IPS DF 19.7 (cell line): ENCODE results near the gene DHX32.

Experiments
- DNase-seq: peaks from one replicate; pipeline ENCODE4 v3.0.0-alpha.2; 2013; ENCODE audit warnings: low read depth, low spot score

DHX32 gene

DNA sequence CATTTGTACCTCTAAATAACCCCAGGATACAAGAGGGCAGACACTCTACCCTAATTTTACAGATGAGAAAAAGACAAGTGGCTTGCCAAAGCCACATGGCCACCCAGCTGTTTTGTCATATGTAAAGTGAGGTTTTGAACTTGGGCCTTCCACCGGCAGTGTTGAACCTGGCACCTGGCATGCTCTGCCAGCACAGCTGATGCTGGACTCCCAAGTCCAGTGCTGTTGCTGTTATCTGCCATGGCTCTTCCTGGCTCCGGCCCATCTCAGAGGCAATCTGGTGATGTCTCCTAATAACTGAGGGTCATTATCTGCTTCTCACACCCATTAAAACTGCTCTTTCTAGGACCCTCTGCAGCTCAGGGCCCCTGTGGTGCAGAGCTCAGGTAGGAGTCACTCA, 32.7 kb downstream of the DHX32 start:
- no peak for DNase-seq

GRCh38 chr10:125846894-125847293, 34.2 kb downstream of the DHX32 start:
- DNase-seq = no peak

DNA sequence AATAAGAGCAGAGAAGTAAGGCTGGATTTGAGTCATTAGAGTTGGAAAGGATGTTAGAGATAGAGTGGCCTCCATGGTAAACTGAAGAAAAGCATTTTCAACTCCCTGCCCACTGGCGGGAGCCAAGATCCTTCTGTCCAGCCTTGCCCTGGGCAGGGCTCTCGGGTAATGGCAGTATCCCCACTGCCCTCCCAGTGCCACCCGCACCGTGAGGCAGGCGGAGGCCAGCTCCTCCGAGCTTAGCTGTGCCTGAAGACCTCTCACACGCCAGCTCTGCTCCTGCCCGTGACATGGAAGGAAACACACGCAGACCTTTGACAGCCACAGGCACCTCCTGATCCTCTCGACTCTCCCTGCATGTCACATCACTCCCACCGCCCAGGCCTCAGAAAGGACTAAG, 35.5 kb downstream of the DHX32 start:
- DNase-seq = no peak

- DNase-seq = no peak
Measured at GRCh38 chr10:125844751-125845221, 36.3 kb downstream of the DHX32 start.

DNA sequence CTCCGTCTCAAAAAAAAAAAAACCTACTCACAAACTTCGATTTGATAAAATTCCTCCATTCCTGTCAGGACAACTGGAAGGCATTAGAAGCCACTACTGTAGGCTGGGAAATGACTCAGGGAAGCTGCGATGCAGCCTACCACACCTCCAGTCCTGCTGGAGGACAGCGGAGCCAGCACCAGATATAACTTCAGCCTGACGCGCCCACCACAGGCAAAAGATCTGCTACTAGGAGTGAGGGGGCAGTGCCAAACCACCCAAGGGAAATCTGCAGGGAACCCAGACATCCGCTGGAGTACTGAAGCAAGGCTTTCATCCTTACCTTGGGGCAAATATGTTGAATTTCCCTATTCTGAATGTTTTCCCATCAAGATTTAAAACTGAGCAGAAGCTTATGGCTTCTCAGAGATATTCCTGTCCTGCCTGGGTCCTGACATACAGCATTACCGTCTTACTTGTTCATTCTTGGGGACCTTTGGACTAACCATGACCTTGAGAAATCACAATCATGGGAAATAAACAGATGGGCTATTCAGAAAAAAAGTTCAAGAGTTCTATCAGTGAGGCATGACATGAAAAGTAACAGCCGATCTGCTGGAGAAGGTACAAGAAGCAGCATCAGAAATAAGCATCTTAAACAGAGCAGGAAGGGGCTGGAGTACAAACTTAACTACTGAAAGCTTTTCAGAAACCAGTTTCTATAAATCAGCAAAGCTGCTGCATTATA, 37.3 kb downstream of the DHX32 start:
- DNase-seq = no peak

GRCh38 chr10:125840955-125841354, 40.1 kb downstream of the DHX32 start:
- no peak for DNase-seq

DNA sequence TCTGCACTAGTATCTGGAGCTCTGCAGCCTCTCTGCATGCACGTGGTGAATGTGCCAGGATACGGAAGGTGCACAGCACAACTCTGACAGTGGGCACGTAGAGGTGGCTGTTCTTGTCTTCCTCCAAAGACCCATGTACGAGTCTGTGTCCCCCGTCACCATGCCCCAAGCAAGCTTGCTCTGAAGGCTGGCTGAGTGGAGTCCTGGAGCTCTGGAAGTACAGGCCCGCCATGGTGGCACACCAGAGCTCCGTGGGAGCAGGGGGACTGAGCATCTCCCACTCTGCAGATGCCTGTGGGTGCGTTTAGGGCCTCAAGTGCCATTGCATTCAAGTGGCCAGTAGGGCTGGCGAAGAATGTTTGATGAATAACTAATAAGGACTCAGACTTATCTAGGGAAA, 40.7 kb downstream of the DHX32 start:
- DNase-seq = no peak

- DNase-seq = no peak
Measured at GRCh38 chr10:125838802-125839575, 42.1 kb downstream of the DHX32 start.

- DNase-seq = no peak
Measured at GRCh38 chr10:125836746-125837145, 44.3 kb downstream of the DHX32 start.

- no peak for DNase-seq
Measured at GRCh38 chr10:125828311-125828710, 52.8 kb downstream of the DHX32 start.

DNA sequence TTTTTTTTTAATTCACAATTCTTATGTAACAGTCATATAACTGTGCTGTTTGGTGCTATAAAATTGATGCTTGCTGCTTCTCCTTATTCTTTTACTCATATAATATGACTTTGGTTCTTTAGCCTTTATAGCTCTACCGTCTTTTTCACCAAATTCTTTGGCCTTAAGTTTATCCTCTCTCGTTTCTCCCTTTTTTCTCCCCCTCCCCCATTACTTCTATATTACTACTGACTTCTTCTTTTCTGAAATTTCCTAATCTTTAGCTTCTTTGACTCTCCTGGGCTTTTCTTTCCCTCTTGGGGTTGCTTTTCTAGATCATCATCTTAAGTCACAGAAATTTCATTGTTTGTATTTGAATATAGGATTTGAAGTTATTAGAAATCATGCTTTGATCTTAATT, 54.0 kb downstream of the DHX32 start:
- DNase-seq = no peak

- no peak for DNase-seq
Measured at GRCh38 chr10:125824736-125825135, 56.4 kb downstream of the DHX32 start.

DNA sequence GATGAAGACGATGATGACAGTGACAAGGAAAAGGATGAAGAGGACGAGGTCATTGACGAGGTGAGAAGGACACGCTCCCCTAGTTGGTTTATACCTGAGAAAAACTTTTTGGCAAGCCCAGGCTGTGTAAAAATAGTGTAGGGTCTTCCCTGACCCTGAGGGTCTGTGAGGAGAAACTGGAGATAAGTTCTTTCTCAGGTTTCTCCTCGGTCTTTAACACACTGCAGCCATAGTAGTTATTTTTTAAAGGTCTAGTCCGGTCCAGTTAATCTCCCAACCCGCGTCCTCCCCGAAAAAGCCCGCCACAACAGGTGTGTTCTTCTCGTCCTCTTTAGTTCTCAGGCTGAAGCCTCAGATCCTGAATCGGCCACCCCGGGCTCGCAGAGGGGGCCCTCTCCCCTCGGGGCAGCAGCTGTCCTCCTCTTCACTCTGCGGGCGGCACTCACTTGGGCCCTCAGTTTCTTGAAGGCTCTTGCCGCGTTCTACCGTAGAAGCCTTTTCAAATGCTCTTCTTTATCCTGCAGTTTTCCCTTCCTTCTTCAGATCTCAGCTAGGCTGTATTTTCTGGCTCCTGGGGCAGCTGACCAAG, 57.3 kb downstream of the DHX32 start:
- DNase-seq = no peak

- peak; percentile 54 for DNase-seq
Measured at GRCh38 chr10:125822878-125823662, 58.0 kb downstream of the DHX32 start, which contains the start of the genes BCCIP and UROS. TSS of gene BCCIP (plus strand) at chr10:125823546. CDS start at chr10:125823558, 12 bp downstream. TSS of gene UROS (minus strand) at chr10:125823258. CDS start at chr10:125816499, 6,759 bp downstream.

GRCh38 chr10:125820701-125821100, 60.4 kb downstream of the DHX32 start:
- no peak for DNase-seq

DNA sequence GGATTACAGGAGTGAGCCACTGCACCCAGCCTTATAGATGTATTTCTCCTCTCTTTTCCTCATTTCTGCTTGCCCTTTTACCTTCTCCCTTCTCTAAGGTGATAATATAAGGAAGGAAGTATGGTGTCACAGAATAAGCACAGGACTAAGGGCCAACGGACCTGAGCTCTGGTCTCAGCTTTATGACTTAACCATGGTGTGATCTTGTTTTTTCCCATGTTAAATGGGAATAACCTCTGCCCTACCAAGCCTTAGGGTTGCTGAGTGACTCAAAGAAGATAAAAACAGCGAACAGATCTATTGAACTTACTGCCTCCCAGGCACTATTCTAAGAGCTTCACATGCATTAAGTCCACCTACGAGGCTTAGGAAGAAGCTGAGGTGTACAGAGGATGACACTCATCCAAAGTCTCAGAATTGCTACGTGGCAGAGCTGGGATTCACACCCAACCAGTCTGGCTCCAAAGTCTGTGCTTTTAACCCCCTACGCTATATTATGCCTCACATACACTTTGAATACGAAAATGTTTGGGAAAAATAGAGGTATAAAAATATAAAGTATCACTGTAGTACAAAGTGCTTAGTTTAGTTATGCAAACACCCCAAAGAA, 63.6 kb downstream of the DHX32 start:
- DNase-seq = no peak

GRCh38 chr10:125816548-125816947, 64.5 kb downstream of the DHX32 start:
- no peak for DNase-seq

DNA sequence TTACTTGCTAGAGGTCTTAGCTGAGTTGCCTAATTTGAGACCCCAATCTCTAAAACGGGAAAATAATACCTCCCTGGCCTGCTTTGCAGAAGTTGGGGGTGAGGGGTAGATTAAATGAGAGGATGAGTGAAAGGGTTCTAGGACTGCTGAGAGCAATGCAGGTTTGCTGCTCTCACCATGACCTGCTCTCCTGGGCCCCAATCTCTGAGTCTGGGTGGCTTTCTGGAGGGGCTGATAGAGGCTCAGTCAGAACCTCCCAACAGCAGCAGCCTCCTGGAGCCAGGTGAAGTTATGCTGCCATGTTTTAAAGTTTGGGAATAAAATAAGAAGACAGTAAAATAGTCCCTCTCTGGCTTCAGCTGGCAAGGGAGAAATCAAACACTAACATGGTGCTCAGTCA, 65.3 kb downstream of the DHX32 start:
- DNase-seq = no peak

DNA sequence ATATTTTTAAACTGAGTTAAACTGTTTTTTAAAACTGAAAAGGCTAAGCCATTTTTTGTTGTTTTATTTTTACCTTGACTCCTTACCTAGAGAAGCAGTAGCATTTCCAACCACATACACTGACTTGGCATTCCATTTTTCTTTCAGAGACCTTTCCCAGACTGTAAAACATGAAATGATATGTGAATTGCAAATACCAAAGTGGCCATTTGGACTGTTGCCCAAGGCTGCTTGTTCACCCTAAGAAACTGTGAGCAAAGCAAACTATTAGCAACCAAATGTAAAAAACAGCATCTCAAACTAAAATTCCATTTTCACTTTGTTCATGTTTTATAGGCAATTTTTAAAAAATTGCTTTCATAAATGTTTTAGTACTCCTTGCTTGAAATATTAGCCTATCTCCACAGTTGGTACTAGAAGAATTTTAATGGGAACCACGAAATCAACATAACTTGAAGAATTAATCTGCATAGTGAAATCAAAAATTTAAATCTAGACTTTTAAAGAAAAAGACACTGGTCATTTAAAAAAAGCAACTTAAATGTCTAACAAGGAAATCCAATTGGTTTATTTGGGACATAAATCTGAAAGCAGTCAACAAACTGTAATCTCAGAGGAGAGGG, 68.9 kb downstream of the DHX32 start:
- no peak for DNase-seq

DNA sequence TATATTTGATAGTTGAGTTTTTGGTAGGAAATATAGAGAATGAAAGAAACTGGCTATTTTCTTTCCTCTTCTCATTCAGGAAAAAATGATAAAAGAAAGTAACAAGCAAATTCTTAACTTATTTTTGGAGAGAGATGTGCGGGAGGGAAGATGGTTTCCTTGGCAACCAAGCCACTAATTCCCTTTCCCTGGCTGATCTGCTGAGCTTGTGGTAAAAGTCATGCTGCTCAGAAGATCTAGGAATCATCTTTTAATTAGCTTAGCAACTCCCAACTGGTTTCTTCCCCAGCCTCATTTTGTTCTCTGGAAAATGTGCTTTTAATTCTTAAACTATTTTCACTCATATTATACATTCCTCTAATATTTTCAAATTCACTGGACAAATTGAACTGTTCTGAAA, 69.8 kb downstream of the DHX32 start:
- no peak for DNase-seq

DNA sequence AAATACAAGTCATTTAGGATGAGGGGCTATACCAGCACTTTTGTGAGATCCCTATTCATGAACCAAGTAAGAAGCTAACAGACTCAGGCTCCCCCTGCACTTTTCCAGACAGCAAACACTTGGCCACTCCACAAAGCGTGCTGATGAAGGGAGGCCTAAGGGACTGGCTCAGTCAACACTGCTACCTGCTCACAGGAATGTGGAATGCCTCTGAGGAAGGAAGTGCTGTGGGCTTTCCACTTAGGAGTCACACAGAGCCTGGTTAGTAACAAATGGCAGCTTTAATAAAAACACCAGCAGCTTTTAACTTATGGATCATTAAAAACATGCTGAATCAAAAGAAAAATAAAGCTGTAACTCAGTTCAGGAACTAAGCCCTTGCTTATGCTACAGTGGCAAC, 73.0 kb downstream of the DHX32 start:
- no peak for DNase-seq
